HG03469 (cell line): ENCODE results near the gene KLHL2.
"Not testable (repeated sequence)": the region's sequence is repeated elsewhere in the genome, so short reads cannot be mapped to it uniquely, and the experiment has no call there.

ENCODE experiments used
- ATAC-seq: cut with Tn5 transposase; IDR thresholded peaks from one replicate; pipeline ENCODE4 v1.9.1; 2021; ENCODE audit warnings: mild to moderate bottlenecking, moderate library complexity, moderate number of reproducible peaks; ENCODE audit not compliant: unreplicated experiment

The KLHL2 gene

GRCh38 chr4:165207431-165208220 is at the start of gene KLHL2:
Gene KLHL2 (plus strand): TSS chr4:165207561. CDS start chr4:165207877, 316 bp downstream.
- ATAC-seq: peak; percentile 87

DNA sequence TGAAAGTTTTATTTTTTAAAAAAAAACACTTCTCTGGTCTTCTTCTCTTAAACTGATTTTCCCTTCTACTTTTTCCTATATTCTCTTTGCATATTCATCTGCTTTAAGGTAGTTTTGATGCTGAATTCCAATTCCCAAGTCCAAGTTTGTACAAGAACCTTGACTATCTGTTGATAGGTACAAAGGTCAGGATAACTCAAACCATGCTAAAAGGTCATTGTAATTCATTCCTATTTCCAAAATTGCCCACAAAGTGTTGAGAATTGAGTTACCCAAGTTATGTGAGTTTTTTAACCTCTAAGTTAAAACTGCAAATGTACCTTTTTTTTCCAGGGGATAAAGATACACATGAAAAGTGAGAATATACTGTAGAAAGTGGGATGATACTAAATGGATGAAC is 48.6 kb upstream of the KLHL2 start:
- no peak for ATAC-seq

GRCh38 chr4:165164257-165164656 is 43.1 kb upstream of the KLHL2 start:
- no peak for ATAC-seq

DNA sequence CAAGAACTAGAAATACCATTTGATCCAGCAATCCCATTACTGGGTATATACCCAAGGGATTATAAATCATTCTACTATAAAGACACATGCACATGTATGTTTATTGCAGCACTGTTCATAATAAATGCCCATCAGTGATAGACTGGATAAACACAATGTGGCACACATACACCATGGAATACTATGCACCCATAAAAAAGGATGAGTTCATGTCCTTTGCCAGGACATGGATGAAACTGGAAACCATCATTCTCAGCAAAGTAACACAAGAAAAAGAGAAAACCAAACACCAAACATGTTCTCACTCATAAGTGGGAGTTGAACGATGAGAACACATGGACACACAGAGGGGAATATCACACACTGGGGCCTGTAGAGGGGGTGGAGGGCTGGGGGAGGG is 40.5 kb upstream of the KLHL2 start:
- not testable (repeated sequence) for ATAC-seq

DNA sequence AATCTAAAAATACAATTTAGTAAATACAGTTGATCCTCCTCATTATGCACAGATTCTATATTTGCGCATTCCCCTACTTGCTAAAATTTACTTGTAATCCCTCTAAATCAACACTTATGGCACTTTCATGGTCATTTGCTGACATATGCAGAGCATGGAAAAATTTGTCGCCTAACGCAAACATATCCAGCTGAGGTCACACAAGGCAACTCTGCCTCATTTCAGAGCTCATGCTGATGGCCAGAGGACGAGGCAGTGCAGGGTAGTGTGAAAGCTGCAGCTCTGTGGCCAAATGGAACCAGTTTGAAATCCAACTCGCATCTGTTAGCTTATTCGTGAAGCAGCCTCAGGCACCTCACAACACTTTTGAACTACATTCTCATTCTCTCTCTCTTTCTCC is 39.7 kb upstream of the KLHL2 start:
- ATAC-seq: no peak

GRCh38 chr4:165170819-165171218 is 36.5 kb upstream of the KLHL2 start:
- ATAC-seq: no peak

GRCh38 chr4:165175470-165175869 is 31.9 kb upstream of the KLHL2 start:
- ATAC-seq: not testable (repeated sequence)

GRCh38 chr4:165175879-165176278 is 31.5 kb upstream of the KLHL2 start:
- no peak for ATAC-seq

DNA sequence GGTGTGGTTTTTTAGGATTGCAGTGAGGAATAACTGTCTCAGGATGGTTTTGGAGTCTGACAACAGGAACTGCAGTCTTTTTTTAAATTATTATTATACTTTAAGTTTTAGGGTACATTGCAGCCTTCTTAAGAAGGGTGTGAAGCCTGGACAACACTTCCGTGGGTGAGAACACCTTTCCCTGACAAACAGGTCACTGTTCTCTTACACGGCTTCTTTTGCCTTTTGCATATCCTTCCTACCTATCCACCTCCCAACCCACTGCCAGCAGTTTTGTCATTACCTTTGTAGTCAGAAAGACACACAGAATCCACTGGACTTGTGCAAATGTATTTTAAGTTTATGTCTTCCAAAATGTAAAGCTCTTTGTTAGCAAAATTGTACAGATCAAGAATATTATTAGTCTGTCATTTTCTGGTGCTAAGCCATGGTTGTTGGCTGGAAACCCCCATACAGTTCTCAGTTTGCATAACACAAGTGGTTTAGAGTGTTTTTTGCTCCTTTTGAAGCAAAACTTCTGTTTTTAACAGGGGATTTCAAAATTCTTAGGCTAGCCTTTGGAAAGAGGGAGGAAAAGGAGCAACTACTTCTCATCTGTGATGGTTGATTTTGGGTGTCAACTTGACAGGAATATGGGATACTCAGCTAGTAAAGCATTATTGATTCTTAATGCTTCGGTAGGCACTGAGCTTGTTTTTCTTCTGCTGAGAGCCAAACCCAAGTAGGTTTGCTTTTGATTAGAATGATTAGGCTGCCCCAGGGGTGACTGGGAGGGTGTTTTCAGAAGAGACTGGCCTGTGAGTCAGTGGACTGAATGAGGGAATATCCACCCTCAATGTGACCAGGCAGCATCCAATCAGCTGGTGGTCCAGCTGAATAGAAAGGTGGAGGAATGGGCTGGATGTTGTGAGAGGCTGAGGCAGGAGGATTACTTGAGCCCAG is 29.4 kb upstream of the KLHL2 start:
- ATAC-seq: no peak

- no peak for ATAC-seq
Observed at GRCh38 chr4:165184220-165184619, 23.1 kb upstream of the KLHL2 start.

DNA sequence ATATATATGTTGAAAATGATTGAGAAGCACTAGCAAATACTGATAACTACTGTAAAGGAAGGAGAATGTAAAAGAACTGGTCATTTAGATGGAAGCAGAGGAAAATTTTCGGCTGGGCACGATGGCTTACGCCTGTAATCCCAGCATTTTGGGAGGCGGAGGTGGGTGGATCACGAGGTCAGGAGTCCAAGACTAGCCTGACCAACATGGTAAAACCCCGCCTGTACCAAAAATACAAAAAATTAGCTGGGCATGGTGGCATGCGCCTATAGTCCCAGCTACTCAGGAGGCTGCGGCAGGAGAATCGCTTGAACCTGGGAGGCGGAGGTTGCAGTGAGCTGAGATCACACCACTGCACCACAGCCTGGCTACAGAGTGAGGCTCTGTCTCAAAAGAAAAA is 22.4 kb upstream of the KLHL2 start:
- not testable (repeated sequence) for ATAC-seq

GRCh38 chr4:165185448-165185847 is 21.9 kb upstream of the KLHL2 start:
- ATAC-seq: no peak

- no peak for ATAC-seq
Observed at GRCh38 chr4:165190591-165191347, 16.6 kb upstream of the KLHL2 start.

DNA sequence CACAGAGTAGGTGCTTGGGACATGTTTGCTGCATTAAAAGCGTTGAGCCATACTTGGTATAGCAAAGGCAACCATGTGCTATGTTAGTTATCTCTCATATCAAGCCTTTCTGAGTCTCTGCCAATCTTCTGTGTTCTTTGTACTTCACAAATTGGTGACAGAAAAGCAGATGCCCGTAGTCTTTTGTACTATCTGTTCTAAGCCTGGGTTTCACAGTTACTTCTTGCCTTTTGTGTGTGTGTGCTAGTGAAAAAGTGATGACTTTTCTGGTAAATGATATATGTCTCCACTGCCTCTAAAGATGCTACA is 16.1 kb upstream of the KLHL2 start:
- no peak for ATAC-seq

GRCh38 chr4:165191814-165192499 is 15.4 kb upstream of the KLHL2 start:
- no peak for ATAC-seq

- no peak for ATAC-seq
Observed at GRCh38 chr4:165192500-165192898, 14.9 kb upstream of the KLHL2 start.

GRCh38 chr4:165192956-165193355 is 14.4 kb upstream of the KLHL2 start:
- ATAC-seq: no peak

GRCh38 chr4:165194368-165194767 is 13.0 kb upstream of the KLHL2 start:
- ATAC-seq: no peak

DNA sequence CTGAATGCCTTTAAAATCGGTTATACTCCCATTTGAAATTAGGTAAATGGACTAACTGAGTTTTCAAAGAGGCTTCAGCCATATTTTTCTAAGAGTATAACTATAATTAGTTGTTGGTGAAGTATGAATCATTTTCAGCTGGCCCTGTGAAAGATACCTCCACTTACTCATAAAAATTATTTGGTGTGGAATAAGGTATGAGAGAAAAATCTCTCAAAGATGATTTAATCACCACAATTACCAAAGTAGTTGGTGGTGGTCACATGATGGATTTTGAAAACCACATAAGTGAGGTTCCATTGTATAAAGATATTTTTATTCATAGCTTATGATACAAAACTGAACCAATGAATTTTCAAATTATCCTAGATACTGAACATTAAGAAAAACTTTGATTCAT is 9.0 kb upstream of the KLHL2 start:
- ATAC-seq: no peak

DNA sequence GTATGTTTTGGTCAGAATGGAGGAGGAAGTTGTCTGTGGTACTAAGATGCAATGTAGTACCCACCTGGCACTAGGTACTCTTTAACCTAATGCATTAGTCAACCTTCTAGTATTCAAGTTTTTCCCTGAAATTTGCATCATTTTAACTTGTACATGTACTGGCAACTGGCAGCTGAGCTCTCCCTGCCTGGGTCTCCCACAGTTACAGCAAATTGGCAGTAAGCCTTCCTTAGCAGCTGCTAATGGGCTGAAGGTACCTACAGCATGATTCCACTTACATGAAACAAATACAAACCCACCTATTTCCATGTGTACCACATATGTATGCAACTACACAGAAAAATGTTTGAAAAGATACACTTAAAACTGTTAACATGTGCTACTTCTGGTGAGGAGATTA is 8.1 kb upstream of the KLHL2 start:
- no peak for ATAC-seq

DNA sequence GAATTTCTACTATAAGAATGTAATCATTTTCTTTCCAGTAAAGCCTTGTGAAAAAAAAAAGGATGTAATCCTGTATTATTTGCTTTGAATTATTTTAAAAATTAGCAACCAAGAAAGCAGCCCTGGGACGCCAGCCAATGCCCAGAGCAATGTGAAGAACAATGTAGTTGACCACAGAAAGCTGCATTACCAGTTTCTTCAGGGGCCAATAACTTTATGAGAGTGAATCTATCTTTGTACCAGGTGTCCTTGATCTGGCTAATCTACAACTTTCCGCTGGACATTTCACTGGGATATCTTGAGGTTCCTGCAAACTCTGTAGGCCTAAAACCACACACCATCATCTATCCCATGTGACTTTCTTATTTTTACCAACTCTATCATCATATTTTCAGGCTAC is 7.6 kb upstream of the KLHL2 start:
- no peak for ATAC-seq
